ENCODE results near the gene U2AF1L4. TPM values are rescaled to one million over a fixed set of nuclear protein-coding genes. Genes with fewer than 3 reads are reported as not detected.

The U2AF1L4 gene
- total and polyA plus RNA-seq, 2 experiments from 2014 or later, result 30.3 to 61.7 TPM

DNA sequence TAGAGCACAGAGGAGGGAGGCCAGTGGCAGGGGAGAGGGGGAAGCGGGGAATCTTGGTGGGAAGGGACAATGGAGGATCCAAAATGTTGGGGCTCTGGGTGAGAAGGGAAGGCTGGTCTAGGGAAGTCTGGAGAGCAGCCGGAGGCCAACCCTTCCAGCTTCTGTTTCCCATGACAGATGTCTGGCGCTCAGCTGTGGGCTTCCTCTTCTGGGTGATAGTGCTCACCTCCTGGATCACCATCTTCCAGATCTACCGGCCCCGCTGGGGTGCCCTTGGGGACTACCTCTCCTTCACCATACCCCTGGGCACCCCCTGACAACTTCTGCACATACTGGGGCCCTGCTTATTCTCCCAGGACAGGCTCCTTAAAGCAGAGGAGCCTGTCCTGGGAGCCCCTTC lies 1.3 kb upstream of the U2AF1L4 start:
- peak overlapping the region; percentile 45 for H3K27ac ChIP-seq
- no peaks in the 10 kb centered on the region for H3K36me3 ChIP-seq
- no peaks in the 10 kb centered on the region for H3K9me3 ChIP-seq (ENCODE audit: low read depth)
- peak overlapping the region; percentile 76 for H3K4me3 ChIP-seq
- no peaks in the 10 kb centered on the region for H3K4me1 ChIP-seq (ENCODE audit: low read depth)
- TF ChIP-seq, protein P1, sequence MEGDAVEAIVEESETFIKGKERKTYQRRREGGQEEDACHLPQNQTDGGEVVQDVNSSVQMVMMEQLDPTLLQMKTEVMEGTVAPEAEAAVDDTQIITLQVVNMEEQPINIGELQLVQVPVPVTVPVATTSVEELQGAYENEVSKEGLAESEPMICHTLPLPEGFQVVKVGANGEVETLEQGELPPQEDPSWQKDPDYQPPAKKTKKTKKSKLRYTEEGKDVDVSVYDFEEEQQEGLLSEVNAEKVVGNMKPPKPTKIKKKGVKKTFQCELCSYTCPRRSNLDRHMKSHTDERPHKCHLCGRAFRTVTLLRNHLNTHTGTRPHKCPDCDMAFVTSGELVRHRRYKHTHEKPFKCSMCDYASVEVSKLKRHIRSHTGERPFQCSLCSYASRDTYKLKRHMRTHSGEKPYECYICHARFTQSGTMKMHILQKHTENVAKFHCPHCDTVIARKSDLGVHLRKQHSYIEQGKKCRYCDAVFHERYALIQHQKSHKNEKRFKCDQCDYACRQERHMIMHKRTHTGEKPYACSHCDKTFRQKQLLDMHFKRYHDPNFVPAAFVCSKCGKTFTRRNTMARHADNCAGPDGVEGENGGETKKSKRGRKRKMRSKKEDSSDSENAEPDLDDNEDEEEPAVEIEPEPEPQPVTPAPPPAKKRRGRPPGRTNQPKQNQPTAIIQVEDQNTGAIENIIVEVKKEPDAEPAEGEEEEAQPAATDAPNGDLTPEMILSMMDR (IDR thresholded peaks at IDR 0.05; ENCODE audit: low read depth, low read length), result no peak
- H3K27me3 ChIP-seq, result no peaks in the 10 kb centered on the region
- DNase-seq (ENCODE audit: low read depth in 1 of 2, low spot score in 1 of 2), result no peak

GRCh38 chr19:35746087-35746462 lies 857 bp upstream of the U2AF1L4 start:
- H3K4me1 ChIP-seq (ENCODE audit: low read depth), result no peaks in the 10 kb centered on the region
- peak overlapping the region; percentile 45 for H3K27ac ChIP-seq
- H3K4me3 ChIP-seq, result peak overlapping the region; percentile 76
- DNase-seq (ENCODE audit: low read depth in 1 of 2, low spot score in 1 of 2), result no peak
- H3K9me3 ChIP-seq (ENCODE audit: low read depth), result no peaks in the 10 kb centered on the region
- TF ChIP-seq, protein P1 (IDR thresholded peaks at IDR 0.05; ENCODE audit: low read depth, low read length), result no peak
- H3K36me3 ChIP-seq, result no peaks in the 10 kb centered on the region
- no peaks in the 10 kb centered on the region for H3K27me3 ChIP-seq

GRCh38 chr19:35744430-35745327 lies 539 bp downstream of the U2AF1L4 start:
- peak overlapping the region; percentile 98 for H3K27ac ChIP-seq
- no peaks in the 10 kb centered on the region for H3K27me3 ChIP-seq
- TF ChIP-seq, protein P1 (IDR thresholded peaks at IDR 0.05; ENCODE audit: low read depth, low read length), result peak; percentile 64
- peak; percentile 97 to 99 for DNase-seq (ENCODE audit: low read depth in 1 of 2, low spot score in 1 of 2)
- H3K36me3 ChIP-seq, result no peaks in the 10 kb centered on the region
- peak overlapping the region; percentile 76 for H3K4me3 ChIP-seq
- peaks cover 3% of the 10 kb centered on the region for H3K4me1 ChIP-seq (ENCODE audit: low read depth)
- H3K9me3 ChIP-seq (ENCODE audit: low read depth), result no peaks in the 10 kb centered on the region

GRCh38 chr19:35743640-35744429 lies 1.4 kb downstream of the U2AF1L4 start:
- no peak for DNase-seq (ENCODE audit: low read depth in 1 of 2, low spot score in 1 of 2)
- no peak overlapping the region for H3K4me3 ChIP-seq
- H3K27ac ChIP-seq, result no peak overlapping the region
- TF ChIP-seq, protein P1 (IDR thresholded peaks at IDR 0.05; ENCODE audit: low read depth, low read length), result no peak
- no peaks in the 10 kb centered on the region for H3K9me3 ChIP-seq (ENCODE audit: low read depth)
- H3K4me1 ChIP-seq (ENCODE audit: low read depth), result peaks cover 3% of the 10 kb centered on the region
- peaks cover under 1% of the 10 kb centered on the region for H3K36me3 ChIP-seq
- no peaks in the 10 kb centered on the region for H3K27me3 ChIP-seq

GRCh38 chr19:35742121-35742724 lies 3.0 kb downstream of the U2AF1L4 start, which contains the start of gene IGFLR1:
TSS of gene IGFLR1 (minus strand) at chr19:35742452. CDS start at chr19:35741180, 1,272 bp downstream.
- H3K4me1 ChIP-seq (ENCODE audit: low read depth), result peaks cover 3% of the 10 kb centered on the region
- no peak for DNase-seq (ENCODE audit: low read depth in 1 of 2, low spot score in 1 of 2)
- TF ChIP-seq, protein P1 (IDR thresholded peaks at IDR 0.05; ENCODE audit: low read depth, low read length), result no peak
- no peaks in the 10 kb centered on the region for H3K27me3 ChIP-seq
- peak within 1 kb of the TSS; percentile 45 for H3K4me3 ChIP-seq
- peaks cover 7% of the 10 kb centered on the region for H3K36me3 ChIP-seq
- H3K9me3 ChIP-seq (ENCODE audit: low read depth), result no peaks in the 10 kb centered on the region
- peak within 1 kb of the TSS; percentile 92 for H3K27ac ChIP-seq
